Inferior parietal cortex (tissue), 1 donor: ENCODE measurements around the gene PYM1.
"Not testable (repeated sequence)": the region's sequence is repeated elsewhere in the genome, so short reads cannot be mapped to it uniquely, and the experiment has no call there.

Experiments
- DNase-seq: peaks from one replicate; pipeline ENCODE4 v3.0.0-alpha.2; 2016; ENCODE audit errors: extremely low spot score

PYM1 gene

DNA sequence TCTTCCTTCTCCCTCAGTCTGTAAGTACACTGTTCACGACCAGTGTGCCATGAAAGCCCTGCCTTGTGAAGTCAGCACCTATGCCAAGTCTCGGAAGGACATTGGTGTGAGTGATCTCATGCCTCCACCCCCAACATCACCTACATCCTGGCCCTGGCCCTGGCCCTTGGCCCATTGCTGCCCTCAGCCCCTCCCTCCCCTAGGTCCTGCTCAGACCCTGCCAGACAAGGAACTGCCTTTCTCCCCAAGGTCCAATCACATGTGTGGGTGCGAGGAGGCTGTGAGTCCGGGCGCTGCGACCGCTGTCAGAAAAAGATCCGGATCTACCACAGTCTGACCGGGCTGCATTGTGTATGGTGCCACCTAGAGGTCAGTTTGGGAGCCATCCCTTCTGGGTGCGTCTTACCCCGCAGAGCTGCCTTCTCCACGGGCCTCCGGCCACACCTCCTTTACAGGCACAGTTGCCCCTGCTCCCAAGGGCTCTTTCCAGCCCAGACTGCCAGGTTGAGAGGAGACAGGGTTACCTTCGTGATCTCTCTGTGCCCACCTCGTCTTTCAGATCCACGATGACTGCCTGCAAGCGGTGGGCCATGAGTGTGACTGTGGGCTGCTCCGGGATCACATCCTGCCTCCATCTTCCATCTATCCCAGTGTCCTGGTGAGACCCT, 12.5 kb upstream of the PYM1 start:
- DNase-seq, result peak; percentile 91

DNA sequence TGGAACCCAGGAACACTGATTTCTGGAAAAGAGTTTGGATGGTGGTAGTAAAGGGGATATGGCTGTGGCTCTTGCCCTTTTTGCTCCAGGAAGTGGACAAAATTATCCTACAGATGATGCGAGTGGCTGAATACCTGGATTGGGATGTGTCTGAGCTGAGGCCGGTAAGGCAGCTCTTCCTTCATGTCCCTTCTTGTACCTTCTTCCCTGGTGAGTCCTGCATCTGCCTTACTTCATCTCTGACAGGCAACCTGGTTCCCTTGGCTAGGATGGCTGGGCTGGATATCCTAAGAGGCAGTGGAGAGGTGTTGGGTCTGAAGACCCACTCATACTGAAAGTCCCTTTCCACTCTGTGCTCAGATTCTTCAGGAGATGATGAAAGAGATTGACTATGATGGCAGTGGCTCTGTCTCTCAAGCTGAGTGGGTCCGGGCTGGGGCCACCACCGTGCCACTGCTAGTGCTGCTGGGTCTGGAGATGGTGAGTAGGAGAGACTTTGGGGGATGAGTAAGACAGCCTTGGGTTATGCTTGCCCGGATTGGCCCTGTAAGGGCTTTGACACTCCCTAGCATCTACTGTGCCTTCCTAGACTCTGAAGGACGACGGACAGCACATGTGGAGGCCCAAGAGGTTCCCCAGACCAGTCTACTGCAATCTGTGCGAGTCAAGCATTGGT, 11.3 kb upstream of the PYM1 start:
- no peak for DNase-seq

- no peak for DNase-seq
These were observed 10.3 kb upstream of the PYM1 start for GRCh38 chr12:55937981-55938380.

- no peak for DNase-seq
These were observed 8.1 kb upstream of the PYM1 start for GRCh38 chr12:55935738-55936151.

GRCh38 chr12:55934773-55935172, 7.1 kb upstream of the PYM1 start:
- DNase-seq, result no peak

DNA sequence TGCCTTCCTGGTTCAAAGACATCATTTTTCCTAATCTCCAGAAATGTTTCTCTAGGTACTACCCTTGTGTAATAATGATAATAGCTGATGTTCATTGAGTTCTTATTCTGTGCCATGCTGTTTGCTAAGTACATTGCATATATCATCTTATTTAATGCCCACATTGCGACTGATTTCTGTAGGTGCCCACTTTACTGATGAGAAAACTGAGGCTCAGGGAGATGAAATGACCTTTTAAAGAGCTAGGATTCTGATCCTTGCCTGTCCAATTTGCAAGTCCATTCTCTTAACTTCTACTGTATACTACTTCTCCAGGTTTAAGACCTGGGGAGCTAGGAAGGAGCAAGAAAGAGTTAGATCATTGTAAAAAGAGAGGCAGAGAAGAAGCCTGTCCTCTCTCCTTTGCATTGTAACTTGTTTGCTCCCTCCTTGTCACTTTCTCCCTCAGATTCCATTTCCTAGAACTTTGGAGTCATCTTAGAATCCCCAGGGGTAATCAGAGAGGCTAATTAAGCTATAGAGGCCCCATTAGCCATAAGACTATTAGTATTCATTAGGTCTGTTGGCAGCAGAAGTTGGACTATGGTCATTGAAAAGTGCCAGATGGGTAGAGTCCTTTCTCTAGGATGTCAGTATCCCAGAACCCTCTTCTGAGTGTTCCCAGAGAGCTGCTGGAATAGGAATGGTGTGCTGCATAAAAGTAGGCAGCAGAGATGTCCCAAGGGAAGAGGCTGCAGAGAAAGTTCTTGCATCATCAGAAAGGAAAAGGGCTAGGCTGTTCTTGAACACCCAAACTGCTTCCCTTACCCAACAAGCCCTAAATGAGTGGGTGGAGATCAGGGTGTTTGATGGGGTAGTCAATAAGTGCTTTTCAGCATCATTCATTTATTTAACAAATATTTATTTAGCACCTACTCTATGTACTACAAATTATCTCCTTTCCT, 6.4 kb upstream of the PYM1 start:
- no peak for DNase-seq

- no peak for DNase-seq
These were observed 5.6 kb upstream of the PYM1 start for GRCh38 chr12:55933169-55933798.

GRCh38 chr12:55932551-55932910, 4.8 kb upstream of the PYM1 start:
- DNase-seq, result no peak

GRCh38 chr12:55931780-55932550, 4.3 kb upstream of the PYM1 start:
- peak; percentile 15 for DNase-seq

DNA sequence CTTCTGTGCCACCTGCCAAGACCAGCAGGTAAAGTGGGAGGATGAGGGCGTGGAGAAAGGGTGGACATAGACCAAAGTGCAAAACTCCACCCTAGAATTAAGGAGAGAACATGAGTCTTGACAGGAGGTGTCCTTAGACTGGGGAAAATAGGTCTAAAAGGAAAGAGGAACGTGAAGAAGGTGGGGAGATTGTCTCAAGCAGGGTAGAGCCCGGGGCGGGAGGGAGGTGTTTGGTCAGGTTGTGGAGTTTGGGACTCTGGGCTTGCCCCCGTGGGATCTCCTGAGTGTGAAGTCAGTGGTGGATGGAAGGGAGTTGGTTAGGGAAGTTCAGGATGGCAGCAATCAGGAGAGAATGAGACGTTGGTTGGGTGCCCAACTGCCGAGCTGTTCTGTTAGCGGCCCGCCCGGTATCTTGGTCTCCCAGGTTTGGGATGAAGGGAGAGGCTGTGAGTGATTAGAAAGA, 3.7 kb upstream of the PYM1 start:
- DNase-seq, result no peak

GRCh38 chr12:55930771-55931316, 3.1 kb upstream of the PYM1 start, which contains the start of gene DGKA:
Gene DGKA, plus strand, starts transcription at chr12:55931162. Its CDS starts 5,342 bp downstream, at chr12:55936504.
- DNase-seq, result peak; percentile 66

DNA sequence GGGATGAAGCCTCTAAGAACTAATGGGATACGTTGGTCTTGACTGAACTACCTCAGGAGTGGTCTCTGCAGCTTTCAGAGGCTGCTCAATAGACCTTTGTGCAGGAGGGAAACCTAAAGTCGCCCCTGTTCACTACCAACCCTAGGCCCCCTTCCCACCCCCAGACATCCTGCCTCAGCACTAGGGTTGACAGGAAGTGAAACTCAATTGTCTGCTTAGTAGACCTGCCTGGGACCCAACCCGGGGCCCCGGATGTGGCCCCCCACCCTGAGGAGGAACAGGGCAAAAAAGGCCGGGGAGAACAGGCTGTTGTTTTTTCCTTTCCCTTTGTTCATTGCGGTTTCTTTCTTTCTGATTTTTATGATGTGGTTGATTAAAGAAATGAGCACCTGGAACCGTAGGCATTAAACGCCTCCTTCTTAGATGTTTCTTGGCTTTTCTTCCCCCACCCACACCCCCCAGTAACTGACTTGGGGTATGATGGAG, 1.7 kb upstream of the PYM1 start:
- no peak for DNase-seq

DNA sequence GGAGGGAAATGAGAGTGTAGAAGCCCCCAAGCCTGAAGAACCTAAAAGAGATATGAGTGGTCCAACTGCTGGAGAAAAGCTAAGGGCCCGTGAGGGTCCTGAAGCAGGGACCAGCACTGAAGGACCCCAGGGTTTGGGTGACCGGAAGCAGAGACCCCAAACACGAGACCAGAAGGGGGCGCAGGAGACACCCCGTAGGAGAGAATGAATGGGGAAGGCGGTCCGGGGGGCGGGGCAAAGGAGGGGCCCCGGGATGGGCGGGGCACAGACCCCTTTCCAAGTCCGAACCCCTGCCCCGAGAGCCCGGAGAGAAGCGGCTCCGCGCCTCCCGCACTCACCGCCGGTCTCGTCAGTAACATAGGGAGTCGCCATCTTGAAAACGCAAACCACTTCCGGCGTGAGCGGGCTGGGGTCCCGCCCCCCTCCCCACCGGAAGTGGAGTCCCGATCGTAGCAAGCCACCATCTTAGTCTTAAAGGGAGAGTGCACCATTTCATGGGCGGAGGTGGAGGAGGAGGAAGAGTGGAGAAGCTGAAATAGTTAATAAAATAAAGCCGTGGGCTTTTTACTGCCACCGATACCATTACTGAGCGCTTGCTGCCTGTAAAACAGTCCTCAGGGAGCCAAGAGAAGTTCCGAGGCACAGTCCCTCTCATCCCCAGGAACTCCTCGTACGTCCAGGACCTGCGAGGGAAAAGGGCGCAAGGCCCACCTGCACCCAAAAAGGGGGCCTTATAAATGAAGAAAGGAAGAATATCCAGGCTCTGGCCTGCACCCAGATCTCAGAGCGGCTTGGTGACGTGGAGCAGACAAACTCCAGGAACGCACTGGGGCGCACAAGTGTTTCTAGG, 731 bp downstream of the PYM1 start:
- DNase-seq, result peak; percentile 94

- DNase-seq, result no peak
These were observed 1.6 kb downstream of the PYM1 start for GRCh38 chr12:55925870-55926737.

GRCh38 chr12:55925371-55925770, 2.3 kb downstream of the PYM1 start:
- no peak for DNase-seq

DNA sequence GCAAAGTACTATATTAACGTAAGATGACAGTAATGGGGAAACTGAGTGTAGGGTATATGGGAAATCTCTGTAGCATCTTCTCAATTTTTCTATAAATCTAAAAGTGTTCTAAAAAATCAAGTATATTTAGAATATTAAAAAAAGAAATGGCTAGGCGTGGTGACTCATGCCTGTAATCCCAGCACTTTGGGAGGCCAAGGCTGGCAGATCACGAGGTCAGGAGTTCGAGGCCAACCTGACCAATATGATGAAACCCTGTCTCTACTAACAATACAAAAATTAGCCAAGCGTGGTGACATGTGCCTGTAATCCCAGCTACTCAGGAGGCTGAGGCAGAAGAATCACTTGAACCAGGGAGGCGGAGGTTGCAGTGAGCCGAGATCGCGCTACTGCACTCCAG, 4.0 kb downstream of the PYM1 start:
- DNase-seq, result not testable (repeated sequence)

DNA sequence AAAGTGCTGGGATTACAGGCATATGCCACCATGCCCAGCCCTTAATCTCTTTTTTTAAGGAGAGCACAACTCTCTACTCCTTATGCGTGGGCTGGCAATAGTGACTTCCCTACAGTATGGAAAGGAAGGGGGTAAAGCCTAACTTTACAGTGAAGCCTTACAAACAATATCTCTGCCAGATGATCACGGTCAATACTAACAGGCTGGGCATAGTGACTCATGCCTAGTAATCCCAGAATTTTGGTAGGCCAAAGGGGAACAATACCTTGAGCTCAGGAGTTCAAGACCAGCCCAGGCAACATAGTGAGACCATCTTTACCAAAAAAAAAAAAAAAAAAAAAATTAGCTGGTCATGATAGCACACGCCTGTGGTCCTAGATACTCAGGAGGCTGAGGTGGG, 5.6 kb downstream of the PYM1 start:
- no peak for DNase-seq

- DNase-seq, result not testable (repeated sequence)
These were observed 8.7 kb downstream of the PYM1 start for GRCh38 chr12:55919032-55919431.

DNA sequence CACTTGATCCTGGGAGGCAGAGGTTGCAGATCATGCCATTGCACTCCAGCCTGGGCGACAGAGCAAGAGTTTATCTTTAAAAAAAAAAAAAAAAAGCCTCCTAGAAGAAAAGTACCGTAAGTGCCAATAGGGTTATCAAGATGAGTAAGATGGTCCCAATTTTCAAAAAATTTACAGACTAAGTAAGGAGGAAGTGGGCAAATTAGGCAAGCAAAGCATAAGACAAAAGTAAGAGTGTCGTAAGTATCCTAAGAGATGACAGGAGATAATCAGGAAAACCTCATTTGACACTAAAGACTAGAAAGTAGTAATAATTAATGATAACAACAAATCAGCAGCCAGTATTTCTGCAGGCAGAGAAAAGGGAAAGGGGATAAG, 12.2 kb downstream of the PYM1 start:
- no peak for DNase-seq
